ENCODE data around the gene HMGCLL1. TPM values are rescaled to one million over a fixed set of nuclear protein-coding genes. Genes with fewer than 3 reads are reported as not detected.

Gene HMGCLL1
- total RNA-seq (2014; rRNA removed) = not detected in 2 replicates
- not detected for polyA plus RNA-seq (2012)

DNA sequence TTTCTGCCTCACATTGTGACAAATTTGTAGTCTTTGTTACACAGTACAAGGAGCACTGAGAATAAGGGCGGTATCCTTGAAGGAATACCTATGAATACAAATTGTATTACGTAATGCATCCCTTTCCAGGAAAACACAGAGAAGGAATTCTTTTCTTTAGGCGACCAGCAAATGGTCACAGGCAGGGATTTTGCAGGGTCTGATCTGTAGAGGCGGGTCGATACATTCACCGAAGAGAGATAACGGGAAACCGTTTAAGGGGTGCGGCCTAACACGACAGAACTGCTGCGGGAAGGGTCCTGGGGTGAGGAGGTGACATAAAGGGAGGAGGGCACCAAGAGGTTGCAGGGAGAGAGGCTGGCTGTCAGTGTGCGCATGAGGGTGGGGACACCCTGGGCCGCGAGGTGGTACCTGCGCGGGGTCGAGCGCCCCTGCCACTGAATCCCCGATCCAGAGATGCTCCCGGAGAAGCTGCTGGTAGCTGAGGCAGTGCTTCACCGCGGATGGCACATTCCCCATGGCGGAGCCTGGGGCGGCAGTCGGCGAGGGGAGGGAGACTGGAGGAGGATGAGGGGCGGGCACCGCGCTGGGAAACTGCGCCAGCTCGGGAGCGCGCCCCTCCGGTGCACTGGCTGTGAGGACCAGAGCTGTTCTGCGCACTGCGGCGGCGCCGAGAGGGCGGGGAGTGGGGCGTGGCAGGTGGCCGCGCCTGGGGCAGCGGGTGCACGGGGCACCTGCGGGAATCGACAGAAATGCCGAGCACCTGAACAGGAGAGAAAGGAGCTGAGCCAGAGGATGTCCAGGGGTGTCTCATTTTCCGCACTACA, at the start of gene HMGCLL1:
HMGCLL1 (minus strand) TSS at position 656 of the 827 bp plus-strand sequence; CDS start at position 519, 137 bp downstream.
- no peak for DNase-seq (ENCODE audit: low read depth)

DNA sequence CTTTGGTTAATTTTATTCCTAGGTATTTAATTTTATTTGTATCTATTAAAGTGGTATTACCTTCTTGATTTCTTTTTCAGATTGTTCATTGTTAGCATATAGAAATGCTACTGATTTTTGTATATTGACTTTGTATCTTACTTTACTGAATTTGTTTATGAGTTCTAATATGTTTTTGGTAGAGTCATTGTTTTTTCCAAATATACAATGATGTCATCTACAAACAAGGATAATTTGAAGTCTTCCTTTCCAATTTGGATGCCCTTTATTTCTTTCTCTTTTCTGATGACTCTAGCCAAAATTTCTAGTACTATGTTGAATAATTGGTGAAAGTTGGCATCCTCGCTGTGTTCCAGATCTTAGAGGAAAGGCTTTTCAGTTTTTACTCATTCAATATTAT, 43.0 kb upstream of the HMGCLL1 start:
- DNase-seq (ENCODE audit: low read depth) = no peak

DNA sequence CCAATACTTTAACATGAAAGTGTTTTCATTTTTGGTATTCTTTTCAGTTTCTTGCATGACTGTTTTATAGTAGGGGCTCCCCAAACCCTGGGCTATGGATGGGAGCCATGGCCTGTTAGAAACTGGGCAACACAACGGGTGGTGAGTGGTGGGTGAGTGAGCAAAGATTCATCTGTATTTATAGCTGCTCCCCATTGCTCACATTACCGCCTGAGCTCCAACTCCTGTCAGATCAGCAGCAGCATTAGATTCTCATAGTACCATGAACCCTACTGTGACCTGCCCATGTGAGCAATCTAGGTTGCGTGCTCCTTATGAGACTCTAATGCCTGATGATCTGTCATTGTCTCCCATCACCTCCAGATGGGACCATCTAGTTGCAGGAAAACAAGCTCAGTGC, 42.3 kb upstream of the HMGCLL1 start:
- no peak for DNase-seq (ENCODE audit: low read depth)

DNA sequence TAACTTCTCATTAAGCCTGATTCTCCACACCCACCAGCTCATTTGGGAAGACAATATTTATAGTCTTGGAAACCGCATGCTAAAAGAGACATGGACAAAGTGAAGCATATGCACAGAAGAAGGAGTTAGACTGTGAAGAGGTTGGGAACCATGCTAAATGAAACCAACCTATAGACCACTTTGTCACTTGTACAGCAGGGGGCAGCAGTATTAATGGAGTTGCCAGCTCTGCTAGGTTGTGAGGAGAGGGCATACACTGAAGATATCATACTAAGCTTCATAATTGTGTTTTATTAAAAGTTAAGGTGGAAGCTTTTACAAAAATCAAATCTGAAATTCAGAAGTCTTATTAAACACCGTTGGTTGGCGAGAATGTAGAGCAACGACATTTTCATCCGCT, 38.3 kb upstream of the HMGCLL1 start:
- peak; percentile 47 for DNase-seq (ENCODE audit: low read depth)

DNA sequence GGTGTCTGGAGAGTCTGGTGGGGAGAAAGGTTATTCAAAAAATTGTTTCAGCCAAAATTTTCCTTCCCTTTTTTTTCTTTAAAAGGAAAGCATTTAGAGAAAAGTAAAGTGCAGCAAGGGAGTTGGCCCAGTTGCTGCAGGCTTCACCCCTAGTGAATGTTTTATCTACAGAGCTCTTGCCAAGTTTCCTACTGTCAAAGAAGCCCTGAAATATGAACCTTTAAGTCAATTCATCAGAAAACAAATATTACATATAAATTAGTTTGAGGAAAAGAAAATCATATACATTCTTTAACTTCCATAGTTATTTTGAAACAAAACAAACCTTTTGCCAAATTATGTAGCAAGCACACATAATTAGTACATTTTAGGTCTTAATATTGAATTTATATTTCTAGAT, 25.0 kb upstream of the HMGCLL1 start:
- no peak for DNase-seq (ENCODE audit: low read depth)

DNA sequence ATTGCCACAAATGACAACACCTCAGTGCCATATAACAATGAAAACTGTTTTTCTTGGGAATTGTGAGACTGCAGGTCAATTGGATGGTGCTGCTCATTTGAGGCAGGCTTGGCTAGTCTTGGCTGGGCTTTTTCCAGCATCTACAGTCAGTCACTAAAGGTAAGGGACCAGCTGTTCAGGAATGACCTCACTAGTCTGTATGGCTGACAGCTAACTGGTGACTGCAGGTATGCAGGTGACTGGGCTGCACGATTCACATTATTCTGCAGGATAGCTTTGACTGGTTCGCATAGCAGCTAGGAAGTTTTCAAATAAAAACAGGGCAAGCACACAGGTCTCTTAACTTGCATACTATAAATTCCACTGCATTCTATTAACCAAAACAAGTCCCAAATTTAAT, 22.1 kb upstream of the HMGCLL1 start:
- DNase-seq (ENCODE audit: low read depth) = no peak

DNA sequence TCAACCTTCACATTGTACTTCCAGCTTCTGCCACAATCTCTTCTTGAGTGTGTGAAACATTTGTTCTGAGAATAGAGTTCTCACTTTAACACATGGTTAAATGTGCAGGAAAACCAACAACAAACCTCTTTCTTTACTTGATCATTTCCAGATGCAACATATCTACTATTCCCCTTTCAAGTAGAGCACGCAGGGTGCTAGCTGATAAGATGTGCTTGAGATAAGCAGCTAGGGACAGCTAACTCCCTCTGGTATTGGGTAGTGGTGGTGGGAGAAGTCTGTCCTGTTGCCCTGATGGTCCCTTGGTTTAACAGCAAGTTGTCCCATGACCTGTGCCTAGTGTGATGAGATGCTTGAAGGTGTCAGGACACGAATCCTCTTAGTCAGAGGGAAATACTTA, 15.4 kb upstream of the HMGCLL1 start:
- no peak for DNase-seq (ENCODE audit: low read depth)

DNA sequence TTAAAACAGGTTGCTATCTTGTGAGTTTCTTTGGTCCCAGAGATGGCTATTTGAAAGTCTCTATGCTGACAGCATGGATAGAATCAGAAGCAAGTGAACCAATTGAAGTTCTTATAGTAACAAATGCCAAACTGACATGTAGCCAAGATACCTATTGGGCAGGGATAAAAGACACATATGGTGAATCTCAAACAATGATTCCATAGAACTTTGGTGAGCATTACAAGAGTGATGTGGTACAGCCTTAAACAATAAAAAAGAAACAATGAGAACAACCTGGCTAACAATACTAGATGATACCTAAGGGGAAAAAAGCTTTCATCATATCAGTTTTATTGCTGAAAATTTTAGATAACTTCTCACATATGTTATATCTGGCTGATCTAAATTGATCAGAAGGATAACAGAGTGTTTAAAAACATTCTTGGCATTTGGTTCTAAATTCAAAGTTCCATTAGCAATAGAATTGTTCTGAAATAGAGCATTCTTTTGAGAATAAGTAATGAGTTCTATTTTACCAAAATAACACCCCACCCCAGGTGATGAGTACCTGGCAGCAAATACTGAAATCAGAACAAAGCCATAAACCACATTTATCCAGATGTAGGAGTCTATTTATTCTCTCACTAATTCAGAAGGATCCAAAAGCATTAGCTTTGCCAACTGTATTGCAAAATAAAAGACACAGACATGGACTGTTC, 5.8 kb upstream of the HMGCLL1 start:
- no peak for DNase-seq (ENCODE audit: low read depth)

DNA sequence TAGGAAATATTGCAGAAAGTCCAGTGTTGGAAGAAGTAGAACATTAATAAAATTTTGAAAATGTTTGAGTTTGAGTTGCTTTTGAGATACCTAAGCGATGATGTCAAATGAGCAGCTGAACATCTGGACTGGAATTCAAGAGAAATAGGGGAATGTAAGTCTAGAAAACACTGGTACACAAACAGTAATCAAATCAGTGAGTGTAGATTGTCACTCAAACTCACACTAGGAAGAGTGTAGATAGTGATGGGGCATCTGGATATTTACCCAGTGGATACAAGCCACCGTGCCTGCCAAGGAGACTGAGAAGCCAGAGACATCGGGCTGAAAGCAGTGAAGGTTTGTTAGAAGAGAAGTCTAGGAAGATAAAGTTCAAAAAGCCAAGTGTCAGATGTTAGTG, 2.2 kb downstream of the HMGCLL1 start:
- no peak for DNase-seq (ENCODE audit: low read depth)

DNA sequence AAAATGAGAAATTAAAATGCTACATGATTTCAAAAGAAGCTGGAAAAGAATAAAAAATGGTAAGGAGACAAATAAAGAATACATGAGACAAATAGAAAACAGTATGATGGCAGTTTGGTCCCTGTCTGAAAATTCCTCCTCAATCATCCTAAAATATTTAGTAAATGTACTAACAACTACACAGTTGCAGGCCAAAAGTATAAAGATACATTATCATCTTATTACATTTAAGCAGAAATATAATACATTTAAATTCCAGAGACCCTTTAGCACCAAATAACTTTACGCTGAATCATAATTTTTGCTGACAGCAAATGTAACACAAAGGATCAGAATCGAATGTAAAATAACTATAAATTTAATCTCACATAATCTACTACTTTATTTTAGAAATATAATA, 4.4 kb downstream of the HMGCLL1 start:
- DNase-seq (ENCODE audit: low read depth) = no peak

DNA sequence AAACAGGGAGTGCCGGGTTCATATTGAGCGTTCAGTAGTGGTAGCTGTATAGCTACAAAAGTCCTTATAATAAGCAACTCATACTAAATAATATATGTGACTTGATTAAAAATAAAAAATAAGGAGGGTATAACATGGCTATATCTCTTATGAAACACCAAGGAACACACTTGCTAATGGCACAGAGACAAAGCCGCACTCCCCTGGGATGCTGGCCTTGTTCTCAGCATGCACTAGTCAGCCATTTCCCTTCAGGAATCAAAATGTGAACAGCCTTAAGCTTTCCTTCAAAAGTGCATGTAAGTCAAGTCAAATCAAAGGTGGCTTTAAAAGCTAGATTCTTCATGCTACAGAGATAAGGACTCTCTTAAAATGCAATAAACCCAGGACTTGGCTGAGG, 9.4 kb downstream of the HMGCLL1 start:
- DNase-seq (ENCODE audit: low read depth) = no peak

DNA sequence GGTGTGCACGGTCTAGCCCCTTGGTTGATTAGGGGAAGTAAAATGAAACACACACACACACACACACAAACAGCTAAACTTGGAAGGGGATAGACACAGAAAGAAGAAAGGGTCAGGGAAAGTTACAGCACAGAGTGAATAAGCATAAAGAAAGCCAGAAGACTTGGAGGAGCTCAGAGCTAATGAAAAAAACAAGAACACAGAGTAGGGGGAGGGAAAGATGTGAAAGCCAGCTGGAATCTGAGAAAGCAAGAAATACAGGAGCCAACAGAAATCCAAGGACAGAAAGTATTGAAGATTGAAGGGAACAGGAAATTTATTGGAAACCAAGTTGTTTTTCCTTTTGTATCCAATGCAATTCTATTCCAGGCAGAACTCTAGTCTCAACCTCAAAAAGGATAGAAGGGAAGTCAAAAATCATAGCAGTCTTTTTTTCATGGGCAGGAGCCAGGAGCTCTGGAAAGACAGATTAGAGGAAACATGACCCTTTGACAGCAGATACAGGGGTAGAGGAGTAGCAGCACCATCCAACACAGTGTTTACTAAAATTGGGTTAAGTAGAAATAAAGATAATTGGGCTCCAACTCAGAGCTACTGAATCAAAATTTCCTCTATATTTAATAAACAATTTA, 10.1 kb downstream of the HMGCLL1 start:
- no peak for DNase-seq (ENCODE audit: low read depth)

DNA sequence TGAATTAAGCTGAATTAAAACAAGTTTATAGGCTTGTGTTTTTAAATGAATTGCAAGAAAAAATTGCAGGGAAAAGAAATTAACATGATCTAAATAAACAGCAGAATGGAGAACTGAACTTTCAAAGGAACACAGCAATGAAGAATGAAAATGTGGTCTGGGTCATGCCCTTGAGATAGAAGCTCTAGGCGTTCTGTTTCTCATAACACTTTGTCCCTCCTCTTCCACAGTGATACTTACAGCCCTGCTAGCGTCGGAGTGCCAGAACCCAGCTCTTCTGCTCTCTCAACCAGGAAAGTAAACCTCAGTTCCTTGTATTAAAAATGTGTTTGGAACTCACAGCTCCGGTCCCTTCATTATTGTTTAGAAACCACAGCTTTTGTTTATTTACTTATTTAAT, 11.4 kb downstream of the HMGCLL1 start:
- DNase-seq (ENCODE audit: low read depth) = no peak

DNA sequence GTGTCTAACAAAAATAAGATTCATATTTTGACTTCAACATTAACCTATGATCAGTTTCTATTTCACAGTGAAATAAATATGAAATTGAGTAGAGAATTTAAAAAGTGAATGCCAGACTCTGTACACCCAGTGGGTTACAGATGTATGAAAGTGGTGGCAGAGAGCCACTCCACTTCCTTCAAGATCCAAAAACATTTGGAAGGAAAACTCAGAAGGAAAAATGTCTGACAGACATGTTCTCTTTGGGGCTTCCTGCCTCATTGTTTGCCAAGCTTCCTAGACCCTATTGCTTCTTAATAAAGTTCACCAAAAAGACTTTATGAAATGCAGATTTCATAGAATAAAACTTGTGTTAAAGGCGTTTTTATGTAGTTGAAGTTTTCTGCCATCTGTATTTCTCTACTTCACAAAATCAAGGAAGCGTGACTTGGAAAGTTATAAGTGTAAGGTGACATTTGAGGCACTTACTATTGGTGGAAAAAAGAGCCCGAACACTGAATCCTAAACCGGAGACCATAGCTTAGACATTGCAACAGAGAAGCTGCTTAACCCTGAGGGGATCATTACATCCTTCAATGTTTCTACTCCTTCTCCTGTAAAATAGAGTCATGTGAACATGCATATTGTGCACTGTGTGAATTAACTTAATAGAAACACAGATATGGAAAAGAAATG, 12.8 kb downstream of the HMGCLL1 start:
- no peak for DNase-seq (ENCODE audit: low read depth)

DNA sequence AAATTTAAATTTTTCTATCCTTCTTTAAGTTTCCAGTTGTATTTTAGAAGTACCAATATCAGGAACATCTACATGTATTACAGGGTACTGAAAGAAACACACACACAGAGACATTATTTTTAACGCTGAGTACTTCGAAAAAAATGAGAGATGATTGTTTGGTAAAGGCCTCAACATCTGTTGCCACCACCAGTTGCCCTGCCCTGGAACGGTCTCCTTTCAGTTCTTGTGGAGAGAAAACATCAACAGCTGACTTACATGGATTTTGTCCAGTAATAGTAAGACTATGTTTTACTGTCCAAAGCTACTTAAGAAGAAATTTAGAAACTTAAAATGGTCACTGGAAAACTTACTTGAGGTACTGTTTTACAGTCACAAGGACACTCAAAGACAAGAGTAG, 16.7 kb downstream of the HMGCLL1 start:
- peak; percentile 50 for DNase-seq (ENCODE audit: low read depth)

DNA sequence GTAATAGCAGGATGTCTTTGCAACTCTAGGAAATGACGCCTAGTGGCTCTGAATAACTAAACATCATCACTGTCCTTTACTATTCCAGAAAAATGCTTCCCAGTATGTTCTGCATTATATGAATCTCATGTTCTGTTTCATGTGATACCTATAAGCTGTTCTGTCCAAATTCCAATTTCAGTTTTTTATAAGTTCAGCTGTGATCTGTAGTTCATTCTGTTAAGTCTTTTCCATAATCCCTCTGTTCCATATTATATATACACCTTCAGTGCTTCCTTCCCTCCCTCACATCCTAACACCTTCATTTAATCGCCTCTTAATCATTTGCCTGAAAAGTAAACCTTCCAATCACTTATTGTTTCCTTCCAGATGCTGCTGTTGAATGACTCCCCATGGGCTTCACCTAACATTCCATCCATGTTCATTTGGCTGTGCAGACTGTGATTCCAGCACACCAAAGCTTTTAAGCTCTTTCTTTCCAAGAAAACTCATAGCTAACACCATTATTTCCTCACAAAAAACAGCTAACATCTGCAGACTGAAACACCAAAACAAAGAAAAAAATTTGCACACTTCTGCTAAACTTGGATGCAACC, 18.6 kb downstream of the HMGCLL1 start:
- no peak for DNase-seq (ENCODE audit: low read depth)

DNA sequence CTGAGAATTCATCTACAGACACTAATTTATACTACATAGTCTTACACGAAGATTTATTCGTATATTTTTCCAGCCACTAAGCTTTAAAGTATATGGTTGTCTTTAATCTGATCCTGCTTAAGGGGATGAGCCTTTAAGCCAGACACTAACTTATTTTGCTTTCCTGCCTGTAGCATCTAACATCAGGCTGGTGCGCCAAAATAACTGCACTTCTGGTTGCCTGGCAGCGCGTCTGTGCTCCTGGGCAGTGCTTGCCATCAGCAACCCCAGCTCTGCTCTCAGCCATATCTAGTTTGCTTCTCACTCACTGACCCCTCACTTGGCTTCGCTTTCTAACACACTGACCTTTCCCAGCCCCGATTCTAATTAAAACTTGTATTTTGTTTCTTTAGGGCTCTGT, 21.8 kb downstream of the HMGCLL1 start:
- no peak for DNase-seq (ENCODE audit: low read depth)

DNA sequence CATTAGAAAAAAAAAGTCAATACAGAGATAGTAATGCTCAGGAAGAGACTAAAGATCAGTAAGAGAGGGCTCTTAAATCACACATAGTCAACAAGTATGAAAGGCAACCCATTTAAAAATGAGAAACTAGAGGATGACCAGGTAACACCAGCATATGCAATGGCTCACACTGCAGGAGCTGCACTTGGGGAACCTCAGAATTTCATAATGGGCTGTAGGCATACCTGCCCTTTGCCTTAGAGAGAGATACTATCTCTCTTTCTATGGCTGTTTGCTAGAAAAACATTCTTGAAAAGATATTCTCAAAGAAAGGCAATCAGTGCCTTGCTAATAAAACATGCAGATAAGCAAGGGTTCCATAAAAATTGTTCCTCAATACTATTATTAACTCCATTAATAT, 33.2 kb downstream of the HMGCLL1 start:
- no peak for DNase-seq (ENCODE audit: low read depth)

DNA sequence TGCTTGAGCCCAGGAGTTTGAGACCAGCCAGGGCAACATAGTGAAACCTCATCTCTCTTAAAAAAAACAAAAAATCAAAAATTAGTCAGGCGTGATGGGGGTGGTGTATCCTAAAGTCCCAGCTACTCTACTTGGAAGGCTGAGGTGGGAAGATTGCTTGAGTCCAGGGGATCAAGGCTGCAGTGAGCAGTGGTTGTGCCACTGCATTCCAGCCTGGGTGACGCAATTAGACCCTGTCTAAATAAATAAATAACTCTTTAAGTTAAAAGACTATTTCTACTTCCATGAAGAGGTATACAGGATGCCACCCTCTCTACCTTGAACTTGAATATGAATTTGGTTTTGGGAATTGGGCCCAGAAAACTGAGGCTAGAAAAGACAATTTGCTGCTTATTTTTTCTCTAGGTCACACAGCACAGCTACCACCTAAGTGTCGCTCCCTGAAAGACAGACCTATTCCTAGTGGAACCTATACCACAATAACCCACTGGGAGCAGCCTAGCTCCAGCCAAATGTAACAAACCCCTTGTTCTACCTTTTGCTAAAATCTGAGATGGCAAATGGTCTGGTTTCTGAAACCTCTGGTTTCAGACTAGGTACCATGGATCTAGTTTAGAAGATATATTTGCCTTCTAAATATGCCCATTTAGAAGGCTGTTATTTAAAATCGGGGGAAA, 35.2 kb downstream of the HMGCLL1 start:
- DNase-seq (ENCODE audit: low read depth) = no peak

DNA sequence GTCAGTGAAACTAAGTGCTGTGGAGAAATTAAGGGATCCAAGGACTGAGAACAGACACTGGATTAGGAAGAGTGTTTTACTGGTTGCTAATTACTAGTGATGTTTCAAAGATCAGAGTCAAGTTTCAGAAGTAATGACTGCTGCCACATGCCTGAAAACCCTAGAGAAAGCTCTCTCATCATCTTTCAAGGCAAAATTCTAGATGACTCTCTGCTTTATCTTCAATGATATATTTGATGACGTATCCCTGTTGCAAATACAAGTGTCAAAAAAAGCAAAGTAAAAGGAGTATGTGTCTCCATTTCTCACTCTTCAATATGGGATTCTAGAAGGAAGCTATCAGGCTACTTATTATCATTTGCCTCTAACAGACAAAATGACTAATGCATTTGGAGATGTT, 38.0 kb downstream of the HMGCLL1 start:
- no peak for DNase-seq (ENCODE audit: low read depth)

DNA sequence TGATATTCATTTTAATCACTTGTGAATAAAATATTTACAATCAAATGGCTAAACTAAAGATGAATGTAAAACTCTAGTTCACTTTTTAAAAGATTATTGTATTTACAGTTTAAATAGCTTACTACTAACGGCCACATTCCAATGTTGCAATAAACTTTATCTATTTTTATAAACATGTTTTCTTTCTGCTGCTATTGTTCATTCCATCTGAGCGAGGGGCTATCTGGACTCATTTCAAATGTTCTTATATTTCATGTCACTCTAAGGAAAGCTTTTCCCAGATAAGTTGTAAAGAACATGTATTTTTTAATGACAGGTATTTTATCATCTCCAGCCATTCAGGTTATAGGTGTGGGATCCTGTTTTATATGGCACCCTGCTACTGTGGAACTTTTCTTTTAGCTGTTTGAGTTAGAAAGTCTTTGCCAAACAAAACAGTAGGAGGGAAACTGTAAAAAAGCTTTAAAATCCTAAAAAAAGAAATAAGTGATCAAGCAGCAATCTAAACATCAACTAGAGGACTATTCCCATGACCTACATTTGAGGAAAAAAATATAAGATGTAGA, 42.5 kb downstream of the HMGCLL1 start:
- no peak for DNase-seq (ENCODE audit: low read depth)

Data from LHCN-M2 (cell line).